Upper lobe of left lung (tissue), 4 donors: ENCODE measurements around the gene DIAPH1.

Source experiments
- CTCF ChIP-seq, 6 experiments: fragments of 450-650 bp in 4 of 6; fragments of 200-600 bp in 2 of 6; sonication (generic) in 2 of 6; IDR thresholded peaks; one replicate each; pipeline ENCODE4 v1.5.1; 2016 to 2019; ENCODE audit warnings: antibody characterized with exemption in 6 of 6
- EP300 ChIP-seq, 4 donors: sonication (generic); formaldehyde crosslinking; IDR thresholded peaks; one replicate each; pipeline ENCODE4 v1.5.1; 2017; ENCODE audit warnings: antibody characterized with exemption in 4 of 4, control low read depth in 2 of 4

DNA sequence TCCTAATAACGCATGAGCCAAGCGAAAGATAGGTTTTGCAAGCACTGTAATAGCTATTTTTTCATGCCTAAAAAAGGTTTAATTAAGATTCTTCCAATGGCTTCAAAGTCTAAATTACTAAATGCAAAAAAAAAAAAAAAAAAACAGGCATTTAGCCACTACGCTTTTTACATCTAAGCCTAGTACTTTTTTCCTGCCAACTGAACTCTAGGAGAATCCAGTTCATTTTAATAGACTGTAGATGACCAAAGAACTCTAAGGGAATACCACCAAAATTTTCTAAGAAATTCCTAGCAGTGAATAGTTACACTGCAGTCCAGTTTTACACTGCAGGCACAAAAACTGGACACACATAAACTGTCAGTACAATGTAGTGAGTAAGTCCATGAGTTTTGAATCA lies 9.8 kb downstream of the DIAPH1 start:
- no peak for TF ChIP-seq CTCF (IDR thresholded peaks at IDR 0.05)
- TF ChIP-seq EP300 (IDR thresholded peaks at IDR 0.05): no peak
